GM12875 (cell line): ENCODE measurements around the gene AVPR1B.

Source experiments
- H3K4me3 ChIP-seq: one replicate; pipeline ENCODE4 v1.5.1; 2011; ENCODE audit warnings: low read depth, low read length, control low read depth
- TF ChIP-seq, protein P1 (sequence below): IDR thresholded peaks from 2 replicates; pipeline ENCODE4 v1.5.1; 2011; ENCODE audit warnings: low read depth, mild to moderate bottlenecking, control low read depth, inconsistent platforms, low read length, moderate library complexity, borderline replicate concordance; ENCODE audit not compliant: insufficient read depth

Gene AVPR1B

DNA sequence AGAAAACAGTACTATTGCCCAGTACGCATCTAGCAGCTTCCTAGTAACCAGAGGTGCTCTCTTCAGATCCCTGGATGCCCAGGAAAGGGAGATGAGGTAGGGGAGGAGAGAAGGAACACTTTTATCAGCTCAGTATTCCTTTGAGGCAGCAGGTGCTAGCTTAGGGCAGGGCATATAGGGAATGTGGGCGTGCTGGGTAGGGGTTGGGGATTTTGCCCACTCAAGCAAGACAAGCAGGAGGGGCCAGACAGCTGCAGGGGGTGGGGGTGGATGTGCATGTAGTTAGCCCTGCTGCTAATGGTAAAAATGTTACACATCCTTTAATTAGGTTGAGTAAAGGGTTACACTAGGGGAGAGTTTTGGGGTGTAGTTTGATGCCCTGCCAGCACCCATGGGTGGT is 18.1 kb upstream of the AVPR1B start:
- no peak overlapping the region for H3K4me3 ChIP-seq
- TF ChIP-seq, protein P1, sequence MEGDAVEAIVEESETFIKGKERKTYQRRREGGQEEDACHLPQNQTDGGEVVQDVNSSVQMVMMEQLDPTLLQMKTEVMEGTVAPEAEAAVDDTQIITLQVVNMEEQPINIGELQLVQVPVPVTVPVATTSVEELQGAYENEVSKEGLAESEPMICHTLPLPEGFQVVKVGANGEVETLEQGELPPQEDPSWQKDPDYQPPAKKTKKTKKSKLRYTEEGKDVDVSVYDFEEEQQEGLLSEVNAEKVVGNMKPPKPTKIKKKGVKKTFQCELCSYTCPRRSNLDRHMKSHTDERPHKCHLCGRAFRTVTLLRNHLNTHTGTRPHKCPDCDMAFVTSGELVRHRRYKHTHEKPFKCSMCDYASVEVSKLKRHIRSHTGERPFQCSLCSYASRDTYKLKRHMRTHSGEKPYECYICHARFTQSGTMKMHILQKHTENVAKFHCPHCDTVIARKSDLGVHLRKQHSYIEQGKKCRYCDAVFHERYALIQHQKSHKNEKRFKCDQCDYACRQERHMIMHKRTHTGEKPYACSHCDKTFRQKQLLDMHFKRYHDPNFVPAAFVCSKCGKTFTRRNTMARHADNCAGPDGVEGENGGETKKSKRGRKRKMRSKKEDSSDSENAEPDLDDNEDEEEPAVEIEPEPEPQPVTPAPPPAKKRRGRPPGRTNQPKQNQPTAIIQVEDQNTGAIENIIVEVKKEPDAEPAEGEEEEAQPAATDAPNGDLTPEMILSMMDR = no peak

DNA sequence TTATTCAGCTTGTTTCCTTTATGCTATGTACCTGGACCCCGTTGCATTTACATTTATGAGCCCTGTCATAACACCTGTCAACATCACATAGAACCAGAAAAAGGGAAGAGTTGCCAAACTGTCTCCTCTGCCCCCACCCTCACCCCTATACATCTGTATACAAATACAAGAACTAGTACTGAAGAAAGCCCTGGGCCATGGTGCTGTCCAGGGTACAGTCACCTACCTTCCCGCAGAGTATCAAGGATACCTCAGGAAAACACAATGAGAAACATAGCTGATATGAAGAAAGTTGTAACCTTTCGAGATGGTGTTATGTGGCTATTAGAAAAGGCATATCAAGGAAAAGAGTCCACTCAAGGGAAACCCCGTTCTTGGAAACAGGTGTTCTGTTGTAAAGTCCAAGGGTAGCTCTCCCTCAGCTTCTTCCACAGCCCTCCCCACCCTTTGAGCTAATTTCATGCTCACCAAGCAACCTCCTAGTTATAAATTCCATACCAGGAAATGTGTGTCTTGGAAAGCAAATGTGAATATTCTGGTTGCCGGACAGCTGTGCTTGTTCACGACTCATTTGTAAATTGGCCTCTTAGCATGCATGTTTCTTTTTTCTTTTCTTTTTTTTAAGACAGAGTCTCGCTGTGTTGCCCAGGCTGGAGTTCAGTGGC is 16.7 kb upstream of the AVPR1B start:
- TF ChIP-seq, protein P1 = no peak
- H3K4me3 ChIP-seq = no peak overlapping the region

DNA sequence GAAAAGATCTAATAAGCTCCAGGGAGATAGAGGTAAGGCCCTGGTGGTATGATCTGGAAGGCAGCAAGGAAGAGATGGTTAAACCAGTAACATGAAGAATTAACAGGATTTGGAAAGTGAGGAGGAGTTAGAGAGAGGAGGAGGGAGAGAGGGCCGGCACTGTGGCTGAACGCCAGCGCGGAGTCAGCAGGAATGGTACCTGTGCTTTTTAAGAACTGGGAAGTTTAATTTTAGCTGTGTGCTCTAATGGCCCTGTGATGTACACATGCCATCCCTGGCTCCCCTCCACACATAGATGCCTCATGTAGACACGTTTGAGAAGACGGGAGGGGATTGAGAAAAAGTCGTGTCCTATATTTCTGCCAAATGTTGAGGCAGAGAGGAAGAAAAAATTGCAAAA is 13.8 kb upstream of the AVPR1B start:
- no peak overlapping the region for H3K4me3 ChIP-seq
- TF ChIP-seq, protein P1 = no peak

DNA sequence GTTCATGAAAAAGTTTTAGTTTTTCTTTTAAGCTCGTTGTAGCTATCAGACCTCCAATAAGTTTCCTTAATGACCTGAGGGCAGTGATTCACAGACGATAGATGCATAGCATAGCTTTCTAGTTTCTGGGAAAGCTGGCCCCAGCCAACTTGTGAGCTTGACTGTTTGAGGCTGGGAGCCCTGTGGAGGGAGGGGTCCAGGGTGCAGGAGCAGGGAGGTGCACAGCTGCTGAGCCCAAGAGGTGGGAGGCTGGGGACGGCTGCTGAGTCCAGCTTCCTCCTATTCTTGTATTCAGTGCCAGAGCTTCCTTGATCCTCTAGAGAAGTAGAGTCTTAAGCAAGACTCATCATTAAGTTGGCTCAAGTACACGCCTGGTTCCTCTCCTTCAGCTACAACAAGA is 11.0 kb upstream of the AVPR1B start:
- H3K4me3 ChIP-seq = no peak overlapping the region
- TF ChIP-seq, protein P1 = no peak

DNA sequence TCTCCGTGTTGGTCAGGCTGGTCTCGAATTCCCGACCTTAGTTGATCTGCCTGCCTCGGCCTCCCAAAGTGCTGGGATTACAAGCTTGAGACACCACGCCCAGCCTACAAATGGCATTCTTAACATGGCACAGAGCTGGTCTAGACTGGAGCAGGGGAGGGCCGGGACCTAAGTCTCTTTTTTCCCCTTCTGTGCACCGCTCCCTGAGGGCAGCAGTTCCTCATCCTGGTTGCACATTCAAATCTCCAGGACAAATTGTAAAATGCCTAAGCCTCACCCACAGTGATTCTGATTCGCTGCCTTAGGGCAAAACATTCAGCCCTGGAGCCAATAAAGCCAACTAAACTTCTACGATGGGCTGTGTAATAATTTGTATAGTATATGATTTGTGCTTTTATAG is 10.1 kb upstream of the AVPR1B start:
- no peak overlapping the region for H3K4me3 ChIP-seq
- TF ChIP-seq, protein P1 = no peak

DNA sequence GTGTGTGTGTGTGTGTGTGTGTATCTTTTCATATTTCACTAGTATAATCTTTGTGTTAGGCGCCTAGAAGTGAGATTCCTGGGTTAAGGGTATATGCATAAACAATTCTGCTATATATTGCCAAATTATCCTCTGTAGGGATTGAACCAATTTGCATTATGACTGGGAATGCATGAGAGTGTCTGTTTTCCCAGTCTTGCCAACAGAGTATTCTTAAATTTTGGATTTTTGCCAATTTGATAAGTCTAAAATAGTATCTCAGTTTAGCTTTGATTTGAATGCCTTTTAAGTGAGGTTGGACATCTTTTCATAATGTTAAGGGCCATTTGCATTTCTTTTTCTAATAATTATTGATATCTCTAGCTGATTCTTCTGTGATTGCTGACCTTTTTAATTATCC is 8.2 kb upstream of the AVPR1B start:
- TF ChIP-seq, protein P1 = no peak
- no peak overlapping the region for H3K4me3 ChIP-seq

DNA sequence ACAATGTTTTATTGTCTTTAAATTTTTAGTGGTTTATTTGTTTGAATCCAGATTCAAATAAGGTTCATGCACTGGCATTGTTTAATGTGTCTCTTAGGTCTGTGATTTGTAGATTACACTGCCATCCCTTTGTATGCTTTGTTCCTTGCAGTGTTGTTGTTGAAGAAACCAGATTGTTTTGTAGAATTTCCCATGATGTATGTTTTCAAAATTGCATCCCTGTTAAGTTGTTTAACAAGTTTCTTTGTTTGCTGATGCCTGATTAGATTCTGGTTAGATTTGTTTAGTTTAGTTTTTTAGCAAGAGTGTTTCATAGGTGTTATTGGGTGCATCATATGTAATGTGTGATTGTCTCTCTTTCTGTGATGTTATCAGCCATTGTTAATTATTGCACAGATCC is 5.5 kb upstream of the AVPR1B start:
- no peak overlapping the region for H3K4me3 ChIP-seq
- TF ChIP-seq, protein P1 = no peak
